Activated naive CD4-positive, alpha-beta T cell treated with anti-CD3 and anti-CD28 coated beads, Interleukin-2, amount 50 U/mL, for 24 hours (primary cell): ENCODE results near the gene MEX3C.

ENCODE experiments used
- H3K27ac Mint-ChIP-seq: one replicate; pipeline ENCODE4 v1.8.0; 2021; ENCODE audit warnings: mild to moderate bottlenecking, mixed read lengths
- H3K27me3 Mint-ChIP-seq: one replicate; pipeline ENCODE4 v1.8.0; 2021; ENCODE audit warnings: mixed read lengths
- H3K36me3 Mint-ChIP-seq: one replicate; pipeline ENCODE4 v1.8.0; 2021; ENCODE audit warnings: mixed read lengths
- H3K4me1 Mint-ChIP-seq: one replicate; pipeline ENCODE4 v1.8.0; 2021; ENCODE audit warnings: mixed read lengths
- H3K4me3 Mint-ChIP-seq: one replicate; pipeline ENCODE4 v1.8.0; 2021; ENCODE audit warnings: mild to moderate bottlenecking, mixed read lengths
- H3K9me3 Mint-ChIP-seq: one replicate; pipeline ENCODE4 v1.8.0; 2021; ENCODE audit warnings: mixed read lengths

The MEX3C gene

DNA sequence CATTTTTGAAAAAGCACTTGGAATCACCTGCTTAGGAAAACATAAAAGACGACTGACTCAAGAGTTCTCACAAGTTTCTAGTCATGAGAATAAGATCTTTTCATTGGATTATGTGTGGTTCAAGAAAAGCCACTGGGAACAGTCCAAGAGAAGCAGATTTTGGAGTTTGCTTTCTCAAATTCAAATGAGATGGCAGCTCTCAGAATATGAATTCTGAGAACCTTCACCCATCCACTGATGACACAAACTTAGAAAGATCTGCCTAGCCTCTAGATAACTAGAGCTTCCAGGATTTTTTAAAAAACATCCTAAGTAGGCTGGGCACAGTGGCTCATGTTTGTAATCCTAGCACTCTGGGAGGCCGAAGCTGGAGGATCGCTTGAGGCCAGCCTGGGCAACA is 26.8 kb downstream of the MEX3C start:
- peaks cover 63% of the 10 kb centered on the region for H3K4me1 Mint-ChIP-seq
- H3K27me3 Mint-ChIP-seq = no peaks in the 10 kb centered on the region
- peak overlapping the region; percentile 30 for H3K4me3 Mint-ChIP-seq
- H3K27ac Mint-ChIP-seq = peak overlapping the region; percentile 98
- H3K9me3 Mint-ChIP-seq = no peaks in the 10 kb centered on the region
- peaks cover 9% of the 10 kb centered on the region for H3K36me3 Mint-ChIP-seq

DNA sequence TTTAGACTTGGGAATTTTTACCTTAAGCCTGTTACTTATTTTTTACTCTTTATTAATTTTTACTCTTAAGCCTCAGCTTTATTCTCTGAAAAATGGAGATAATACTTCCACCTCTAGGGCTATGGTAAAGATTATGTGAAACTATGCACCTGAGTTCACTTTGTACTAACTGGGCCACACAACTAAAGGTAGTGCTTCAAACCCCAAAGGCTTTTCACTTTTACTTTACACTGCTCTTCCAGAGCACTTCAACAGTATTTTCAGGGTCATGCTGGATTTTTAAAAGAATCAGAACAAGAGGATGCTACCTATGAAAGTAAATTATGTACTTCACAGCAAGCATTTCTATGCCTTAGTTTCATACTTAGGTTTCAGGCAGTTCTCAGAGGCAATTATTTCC is 27.8 kb downstream of the MEX3C start:
- H3K4me3 Mint-ChIP-seq = peak overlapping the region; percentile 30
- H3K27ac Mint-ChIP-seq = peak overlapping the region; percentile 98
- no peaks in the 10 kb centered on the region for H3K27me3 Mint-ChIP-seq
- peaks cover 63% of the 10 kb centered on the region for H3K4me1 Mint-ChIP-seq
- no peaks in the 10 kb centered on the region for H3K9me3 Mint-ChIP-seq
- peaks cover 9% of the 10 kb centered on the region for H3K36me3 Mint-ChIP-seq

DNA sequence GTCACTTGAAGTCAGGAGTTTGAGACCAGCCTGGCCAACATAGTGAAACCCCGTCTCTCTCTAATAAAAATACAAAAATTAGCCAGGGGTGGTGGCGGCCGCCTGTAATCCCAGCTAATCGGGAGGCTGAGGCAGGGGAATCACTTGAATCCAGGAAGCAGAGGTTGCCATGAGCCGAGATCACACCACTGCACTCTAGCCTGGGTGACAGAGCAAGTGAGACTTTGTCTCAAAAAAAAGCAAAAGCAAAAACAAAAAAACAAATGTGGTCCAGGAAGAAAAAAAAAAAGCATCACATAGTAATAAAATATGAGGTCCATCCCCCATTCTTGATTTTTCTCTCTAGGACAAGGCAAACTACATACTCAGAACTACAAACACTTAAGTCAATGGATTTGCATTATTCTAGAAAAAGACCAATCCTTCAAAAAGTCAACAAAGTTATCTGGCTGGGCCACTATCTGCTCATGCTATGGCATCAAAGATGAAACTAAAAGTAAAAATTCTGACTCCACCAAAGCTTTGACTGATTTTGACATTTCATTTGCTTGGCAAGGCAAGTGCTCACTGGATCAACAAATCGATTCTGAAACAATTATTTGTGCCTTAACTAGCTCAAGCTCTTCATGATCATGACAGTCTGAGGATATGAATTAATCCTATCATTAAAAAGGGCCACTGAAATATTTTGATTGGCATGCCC is 28.4 kb downstream of the MEX3C start:
- Mint-ChIP-seq H3K4me3 (no peak overlapping the region), H3K4me1 (peaks cover 61% of the 10 kb centered on the region), H3K9me3 (no peaks in the 10 kb centered on the region), H3K27ac (peak overlapping the region; percentile 98), H3K27me3 (no peaks in the 10 kb centered on the region), H3K36me3 (peaks cover 6% of the 10 kb centered on the region)

DNA sequence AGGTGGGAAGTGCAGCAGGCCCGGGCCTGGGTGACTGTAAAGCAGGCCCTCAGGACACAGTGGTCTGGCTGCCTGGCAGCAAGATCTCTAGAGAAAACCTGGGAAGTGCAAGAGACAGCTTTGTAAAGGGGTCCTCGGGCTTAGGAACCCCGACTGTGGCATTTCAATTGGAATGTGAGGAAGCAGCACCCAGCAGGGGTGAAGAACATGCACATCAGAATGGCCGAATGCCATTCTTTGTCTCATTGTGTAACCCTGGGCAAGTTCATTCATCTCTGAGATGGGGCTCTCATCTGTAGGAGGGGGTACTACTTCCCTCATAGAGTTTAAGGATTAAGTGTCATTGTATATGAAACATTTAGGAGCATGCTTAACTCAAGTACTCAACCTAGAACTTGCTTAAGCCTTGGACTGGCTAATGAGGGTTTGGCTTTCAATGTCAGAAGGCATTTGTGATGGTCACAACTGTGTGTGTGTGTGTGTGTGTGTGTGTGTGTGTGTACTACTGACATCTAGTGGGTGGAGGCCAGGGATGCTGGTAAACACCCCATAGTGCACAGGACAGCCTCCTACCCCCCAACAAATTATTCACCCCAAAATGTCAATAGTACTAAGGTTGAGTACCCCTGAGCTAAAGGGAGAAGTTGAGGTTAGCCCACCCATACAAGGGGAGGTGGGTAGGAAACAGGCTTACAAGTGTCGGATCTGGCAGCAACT is 29.3 kb downstream of the MEX3C start:
- Mint-ChIP-seq H3K4me1 (peaks cover 55% of the 10 kb centered on the region), H3K27ac (peak overlapping the region; percentile 68), H3K4me3 (no peak overlapping the region), H3K36me3 (peaks cover 4% of the 10 kb centered on the region), H3K9me3 (no peaks in the 10 kb centered on the region), H3K27me3 (no peaks in the 10 kb centered on the region)

DNA sequence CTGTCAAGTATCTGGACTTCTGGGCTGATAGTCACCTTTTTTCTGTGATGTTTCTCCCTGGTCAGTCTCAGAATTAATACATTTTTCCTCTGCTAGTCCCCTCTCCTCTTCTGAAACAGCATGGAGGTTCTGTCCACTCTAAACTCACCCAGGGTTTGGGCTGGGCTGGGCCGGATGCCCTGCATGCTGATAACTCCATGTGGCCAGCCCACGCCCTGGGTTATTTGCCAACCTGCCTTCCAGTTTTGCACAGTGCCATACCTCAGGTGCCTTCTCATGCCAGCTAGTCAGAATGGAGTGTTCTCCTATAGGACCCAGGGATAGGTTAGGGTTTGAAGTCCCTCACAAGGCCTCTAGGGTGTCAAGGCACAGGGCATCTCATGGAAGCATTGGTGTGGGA is 32.2 kb downstream of the MEX3C start:
- Mint-ChIP-seq H3K27me3 (no peaks in the 10 kb centered on the region), H3K4me1 (peaks cover 31% of the 10 kb centered on the region), H3K36me3 (peaks cover 4% of the 10 kb centered on the region), H3K4me3 (no peak overlapping the region), H3K27ac (no peak overlapping the region), H3K9me3 (no peaks in the 10 kb centered on the region)

DNA sequence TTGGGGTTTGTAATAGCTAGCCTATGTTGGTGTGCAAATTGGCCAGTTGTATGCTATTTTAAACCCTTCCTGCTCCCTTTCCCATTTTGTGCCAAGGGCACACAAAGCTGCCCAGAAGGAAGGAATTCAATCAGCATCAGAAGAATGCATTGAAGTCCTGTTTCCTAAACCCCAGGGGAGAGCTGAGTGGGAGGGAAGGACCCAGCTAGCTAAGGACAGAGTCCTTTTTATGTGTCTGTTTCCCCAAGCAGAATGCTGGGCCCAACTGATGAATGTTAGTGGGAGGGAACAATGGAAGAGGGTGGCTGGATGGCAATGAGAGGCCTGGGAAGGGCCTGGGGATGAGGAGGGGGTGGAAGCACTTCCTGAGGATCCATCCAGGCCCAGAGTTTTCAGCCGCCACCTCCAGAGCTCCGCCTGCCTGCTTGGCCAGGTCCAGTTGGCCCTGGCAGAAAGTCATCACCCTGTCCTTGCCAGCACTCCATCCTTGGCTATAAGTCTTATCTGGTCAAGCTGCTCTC is 32.7 kb downstream of the MEX3C start:
- Mint-ChIP-seq H3K27me3 (no peaks in the 10 kb centered on the region), H3K27ac (no peak overlapping the region), H3K9me3 (no peaks in the 10 kb centered on the region), H3K4me3 (no peak overlapping the region), H3K36me3 (peaks cover under 1% of the 10 kb centered on the region), H3K4me1 (peaks cover 26% of the 10 kb centered on the region)

DNA sequence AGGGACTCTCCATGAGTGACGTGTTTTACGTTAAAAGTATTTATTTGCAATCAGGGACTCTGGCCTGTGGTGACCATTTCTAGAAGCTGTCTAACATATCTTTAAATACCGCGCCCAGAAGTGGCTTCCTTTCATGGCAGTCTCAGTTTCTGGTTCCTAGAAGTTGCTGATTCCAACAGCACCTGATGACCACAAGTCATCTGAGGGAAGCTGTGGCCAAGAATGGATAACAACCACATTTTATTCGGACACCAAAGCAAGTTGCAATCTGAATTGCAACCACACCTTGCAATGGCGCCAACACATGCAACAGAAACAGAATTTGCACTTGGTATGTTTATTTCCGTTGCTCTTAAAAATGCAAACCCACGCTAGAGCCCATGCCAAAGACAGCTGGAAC is 33.1 kb downstream of the MEX3C start:
- H3K9me3 Mint-ChIP-seq = no peaks in the 10 kb centered on the region
- H3K27ac Mint-ChIP-seq = peak overlapping the region; percentile 6
- H3K4me3 Mint-ChIP-seq = no peak overlapping the region
- peaks cover 21% of the 10 kb centered on the region for H3K4me1 Mint-ChIP-seq
- no peaks in the 10 kb centered on the region for H3K36me3 Mint-ChIP-seq
- H3K27me3 Mint-ChIP-seq = no peaks in the 10 kb centered on the region

DNA sequence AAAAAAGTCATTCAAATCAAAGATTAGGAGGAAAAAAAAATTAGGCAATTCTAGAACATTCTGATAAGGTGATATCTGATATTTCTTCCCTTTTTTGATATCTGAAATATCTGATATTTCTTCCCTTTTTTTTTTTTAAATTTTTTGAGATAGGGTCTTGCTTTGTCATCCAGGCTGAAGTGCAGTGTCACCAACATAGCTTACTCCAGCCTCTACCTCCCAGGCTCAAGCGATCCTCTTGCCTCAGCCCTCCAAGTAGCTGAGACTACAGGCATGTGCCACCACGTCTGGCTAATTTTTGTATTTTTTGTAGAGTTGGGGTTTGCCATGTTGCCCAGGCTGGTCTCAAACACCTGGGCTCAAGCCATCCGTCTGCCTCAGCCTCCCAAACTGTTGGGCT is 33.9 kb downstream of the MEX3C start:
- Mint-ChIP-seq H3K36me3 (no peaks in the 10 kb centered on the region), H3K9me3 (no peaks in the 10 kb centered on the region), H3K4me1 (peaks cover 13% of the 10 kb centered on the region), H3K27me3 (no peaks in the 10 kb centered on the region), H3K4me3 (no peak overlapping the region), H3K27ac (no peak overlapping the region)

DNA sequence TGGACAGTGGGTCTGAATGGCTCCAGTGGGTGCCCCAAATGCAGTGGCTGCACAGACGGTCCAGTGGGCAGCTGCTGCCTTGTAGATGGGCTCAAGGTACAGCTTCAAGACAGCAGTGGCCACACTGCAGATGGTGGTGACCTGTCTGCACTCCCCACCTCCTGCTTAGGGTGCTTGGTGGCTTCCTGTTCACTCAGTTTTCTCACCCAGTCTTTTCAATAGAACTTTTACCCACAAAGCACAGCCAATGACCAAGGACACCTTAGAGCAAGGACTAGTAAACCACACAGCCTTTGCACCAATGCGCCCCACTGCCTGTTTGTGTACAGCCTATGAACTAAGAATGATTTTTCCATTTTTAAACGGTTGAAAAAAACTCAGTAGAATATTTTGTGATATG is 34.9 kb downstream of the MEX3C start:
- Mint-ChIP-seq H3K9me3 (no peaks in the 10 kb centered on the region), H3K27ac (no peak overlapping the region), H3K4me3 (no peak overlapping the region), H3K36me3 (no peaks in the 10 kb centered on the region), H3K4me1 (peaks cover 5% of the 10 kb centered on the region), H3K27me3 (no peaks in the 10 kb centered on the region)

DNA sequence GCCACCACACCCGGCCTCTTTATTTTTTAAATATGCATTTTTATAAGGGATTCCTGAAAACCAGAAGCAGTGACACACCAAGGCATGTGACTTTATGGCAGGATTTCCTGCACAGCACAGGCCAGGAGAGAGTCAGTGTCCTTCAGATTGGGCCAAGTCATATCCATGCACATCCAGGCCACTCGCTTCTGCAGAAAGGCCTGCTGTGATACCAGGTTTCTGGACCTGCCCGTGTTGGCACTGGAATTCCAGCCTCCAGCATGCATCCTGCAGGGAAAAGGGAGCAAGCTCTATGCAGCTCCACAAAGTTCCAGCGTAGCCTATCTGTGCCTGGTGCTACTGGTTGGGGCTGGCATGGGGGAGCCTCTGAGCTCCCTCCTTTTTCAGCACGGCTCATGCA is 36.8 kb downstream of the MEX3C start:
- Mint-ChIP-seq H3K36me3 (no peaks in the 10 kb centered on the region), H3K4me3 (no peak overlapping the region), H3K27me3 (no peaks in the 10 kb centered on the region), H3K9me3 (no peaks in the 10 kb centered on the region), H3K4me1 (peaks cover 5% of the 10 kb centered on the region), H3K27ac (no peak overlapping the region)

DNA sequence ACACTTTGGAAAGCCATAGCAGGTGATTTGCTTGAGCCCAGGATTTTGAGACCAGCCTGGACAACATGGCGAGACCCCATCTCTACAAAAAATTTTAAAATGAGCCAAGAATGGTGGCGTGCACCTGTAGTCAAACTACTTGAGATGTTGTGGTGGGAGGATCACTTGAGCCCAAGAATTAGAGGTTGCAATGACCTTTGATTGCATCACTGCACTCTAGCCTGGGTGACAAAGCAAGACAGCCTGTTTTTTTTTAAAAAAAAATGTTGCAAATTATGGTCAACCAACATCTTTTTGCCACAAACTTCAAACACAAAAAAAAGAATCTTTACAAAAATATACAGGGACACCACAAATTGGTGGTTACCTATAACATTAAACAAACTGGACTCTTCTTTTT is 40.3 kb downstream of the MEX3C start:
- Mint-ChIP-seq H3K27ac (no peak overlapping the region), H3K4me3 (no peak overlapping the region), H3K27me3 (no peaks in the 10 kb centered on the region), H3K4me1 (peaks cover 34% of the 10 kb centered on the region), H3K9me3 (no peaks in the 10 kb centered on the region), H3K36me3 (no peaks in the 10 kb centered on the region)

DNA sequence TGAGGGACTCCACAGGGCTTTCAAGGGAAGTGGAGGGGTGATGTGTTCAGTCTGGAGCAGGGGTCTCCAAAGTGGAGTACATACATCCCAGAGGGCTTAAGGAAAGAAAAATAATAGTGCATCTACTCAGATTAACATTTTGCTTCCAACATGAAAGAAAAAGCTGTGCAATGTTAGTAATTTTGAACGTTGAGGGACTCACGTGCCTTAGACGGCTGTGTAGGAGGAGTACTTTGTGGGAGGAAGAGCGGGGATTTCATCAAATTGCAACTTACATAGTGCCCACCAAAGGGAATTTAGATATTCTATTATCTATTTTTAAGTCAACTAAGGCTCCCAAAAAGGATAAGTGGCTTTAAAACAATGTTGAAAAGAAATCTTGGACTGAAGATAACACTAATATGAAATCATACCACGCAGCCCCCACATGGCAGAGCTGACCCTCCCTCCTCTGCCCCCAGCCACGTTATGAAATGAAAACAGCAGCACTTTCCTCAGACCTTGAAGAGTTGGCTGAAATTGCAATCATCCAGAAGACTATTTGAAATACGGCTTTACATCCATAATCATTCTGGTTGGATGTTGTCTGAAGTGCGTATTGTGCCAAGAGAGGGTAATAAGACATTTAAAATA is 42.9 kb downstream of the MEX3C start:
- Mint-ChIP-seq H3K36me3 (no peaks in the 10 kb centered on the region), H3K27ac (peak overlapping the region; percentile 96), H3K9me3 (no peaks in the 10 kb centered on the region), H3K27me3 (no peaks in the 10 kb centered on the region), H3K4me1 (peaks cover 56% of the 10 kb centered on the region), H3K4me3 (peak overlapping the region; percentile 76)

DNA sequence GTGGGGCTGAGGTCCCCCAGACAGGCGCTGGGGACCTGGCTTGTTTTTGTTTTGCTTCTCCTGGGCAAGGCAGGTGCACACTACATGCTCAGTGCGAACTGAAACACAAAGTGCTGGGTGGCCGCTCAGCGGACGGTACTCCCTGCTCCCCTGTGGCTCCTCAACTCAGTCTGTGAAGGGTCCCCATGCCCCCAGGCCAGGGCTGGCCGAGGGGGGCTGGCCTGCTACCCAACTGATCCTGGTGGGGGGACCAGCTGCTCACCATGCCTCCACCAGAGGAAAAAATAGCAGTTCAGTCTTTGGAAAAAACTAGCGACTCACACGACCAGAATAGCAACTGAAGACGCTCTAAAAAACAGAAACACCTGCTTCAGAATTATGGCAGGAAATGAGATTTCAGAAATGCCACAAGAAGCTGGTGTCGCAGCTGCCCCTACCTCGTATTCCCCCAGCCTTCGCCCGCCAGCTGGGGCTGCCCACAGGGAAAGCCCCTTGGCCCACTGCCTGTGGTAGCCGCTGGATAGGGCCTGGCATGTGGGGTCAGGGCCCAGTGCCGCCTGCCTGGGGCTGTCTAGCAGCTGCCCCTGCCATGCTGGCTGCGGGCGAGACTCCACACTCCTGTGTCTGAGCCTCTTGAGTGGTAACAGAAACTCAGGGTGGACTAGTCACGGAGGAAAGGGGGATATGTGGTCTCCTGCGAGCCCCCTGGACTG is 43.7 kb downstream of the MEX3C start:
- Mint-ChIP-seq H3K27me3 (no peaks in the 10 kb centered on the region), H3K4me1 (peaks cover 56% of the 10 kb centered on the region), H3K4me3 (peak overlapping the region; percentile 76), H3K36me3 (no peaks in the 10 kb centered on the region), H3K27ac (peak overlapping the region; percentile 96), H3K9me3 (no peaks in the 10 kb centered on the region)

DNA sequence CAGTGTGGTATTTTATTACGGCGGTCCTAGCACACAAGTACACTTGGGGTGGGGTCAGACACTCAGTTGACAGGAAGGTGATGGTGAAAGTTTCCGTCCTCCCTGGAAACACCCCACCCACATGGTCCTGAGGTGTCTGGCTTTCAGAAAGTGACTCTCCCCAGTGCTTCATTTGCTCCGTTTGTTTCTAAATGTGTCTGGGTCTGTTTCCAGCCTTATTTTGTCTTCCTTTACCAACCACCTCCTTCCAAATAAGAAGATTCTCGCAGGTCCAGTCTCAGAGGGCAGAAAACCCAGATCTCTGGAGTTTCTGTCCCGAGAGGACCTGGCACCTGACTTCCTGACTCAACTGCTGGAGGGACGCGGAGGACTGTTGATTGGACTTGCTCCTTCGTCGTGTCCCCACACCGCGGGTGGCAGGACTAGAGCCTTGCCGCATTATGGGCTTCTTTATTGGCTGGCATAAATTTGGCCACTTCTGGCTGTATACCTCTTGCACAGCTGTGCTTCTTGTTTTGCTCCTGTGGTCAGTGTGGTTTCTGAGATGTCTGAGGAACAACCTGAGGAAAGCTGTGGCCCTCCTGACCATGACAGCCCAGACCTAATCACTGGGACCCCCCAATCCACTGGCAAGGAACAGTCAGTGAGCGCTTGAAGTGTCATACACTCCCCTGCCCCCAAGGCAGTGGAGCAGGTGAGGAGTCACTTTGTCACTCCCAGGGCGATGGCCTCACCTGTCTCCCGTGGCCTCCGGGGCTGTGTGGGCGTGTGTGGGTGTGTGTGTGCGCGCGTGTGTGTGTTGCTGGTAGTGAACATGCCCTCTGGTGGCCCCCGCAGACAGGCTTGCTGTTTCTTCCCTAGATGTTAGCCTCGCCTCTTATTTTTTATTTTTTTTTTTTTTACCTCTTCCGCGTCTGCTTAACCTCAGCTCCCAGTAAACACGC is 45.6 kb downstream of the MEX3C start:
- Mint-ChIP-seq H3K4me1 (peaks cover 56% of the 10 kb centered on the region), H3K9me3 (no peaks in the 10 kb centered on the region), H3K36me3 (no peaks in the 10 kb centered on the region), H3K27me3 (no peaks in the 10 kb centered on the region), H3K27ac (peak overlapping the region; percentile 99), H3K4me3 (peak overlapping the region; percentile 80)

DNA sequence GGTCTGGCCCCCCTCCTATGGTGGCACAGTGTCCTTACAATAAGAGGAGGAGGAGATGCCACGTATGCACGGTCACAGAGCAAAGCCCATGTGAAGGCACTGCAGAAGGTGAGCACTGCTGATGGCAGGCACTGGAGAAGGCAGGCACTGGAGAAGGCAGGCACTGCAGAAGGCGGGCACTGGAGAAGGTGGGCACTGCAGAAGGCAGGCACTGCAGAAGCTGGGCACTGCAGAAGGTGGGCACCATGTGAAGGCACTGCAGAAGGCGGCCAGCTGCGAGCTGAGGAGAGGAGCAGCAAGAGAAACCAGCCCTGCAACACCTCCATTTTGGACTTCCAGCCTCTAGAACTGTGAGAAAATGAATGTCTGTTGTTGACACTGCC is 46.3 kb downstream of the MEX3C start:
- H3K4me1 Mint-ChIP-seq = peaks cover 56% of the 10 kb centered on the region
- no peaks in the 10 kb centered on the region for H3K27me3 Mint-ChIP-seq
- H3K9me3 Mint-ChIP-seq = no peaks in the 10 kb centered on the region
- H3K36me3 Mint-ChIP-seq = no peaks in the 10 kb centered on the region
- H3K27ac Mint-ChIP-seq = peak overlapping the region; percentile 99
- H3K4me3 Mint-ChIP-seq = peak overlapping the region; percentile 80
